Liver (tissue), 9 donors: ENCODE results near the gene KRT81. TPM values are rescaled to one million over a fixed set of nuclear protein-coding genes. Genes with fewer than 3 reads are reported as not detected.

ENCODE experiments used
- DNase-seq: peaks from one replicate; pipeline ENCODE4 v3.0.0-alpha.2; 2017; ENCODE audit warnings: low spot score
- H3K27ac ChIP-seq, 2 donors: one replicate each; pipeline ENCODE4 v1.7.0; 2013; ENCODE audit warnings: inconsistent platforms in 2 of 2, low read length in 2 of 2, control low read depth in 1 of 2, low read depth in 1 of 2, mild to moderate bottlenecking in 1 of 2
- H3K27me3 ChIP-seq, 4 donors: one replicate each; pipeline versions ENCODE4 v1.6.1 to v1.7.0; 2013; ENCODE audit warnings: low read length in 3 of 4, inconsistent platforms in 1 of 4, mild to moderate bottlenecking in 1 of 4, moderate library complexity in 1 of 4; ENCODE audit not compliant: control insufficient read depth in 4 of 4, insufficient read depth in 4 of 4
- H3K36me3 ChIP-seq, 4 donors: one replicate each; pipeline versions ENCODE4 v1.6.1 to v1.7.0; 2013; ENCODE audit warnings: low read length in 3 of 4, mild to moderate bottlenecking in 3 of 4, low read depth in 1 of 4, moderate library complexity in 1 of 4; ENCODE audit not compliant: control insufficient read depth in 4 of 4, insufficient read depth in 3 of 4
- H3K4me1 ChIP-seq, 4 donors: one replicate each; pipeline versions ENCODE4 v1.6.1 to v1.7.0; 2013; ENCODE audit warnings: low read length in 3 of 4, mild to moderate bottlenecking in 3 of 4, moderate library complexity in 1 of 4; ENCODE audit not compliant: control insufficient read depth in 4 of 4, insufficient read depth in 4 of 4
- H3K4me3 ChIP-seq, 3 donors: one replicate each; pipeline versions ENCODE4 v1.6.1 to v1.7.0; 2013; ENCODE audit warnings: low read length in 3 of 3, control low read depth in 1 of 3, low read depth in 1 of 3, mild to moderate bottlenecking in 1 of 3
- H3K9ac ChIP-seq, 2 donors: one replicate each; pipeline ENCODE4 v1.7.0; 2013; ENCODE audit warnings: low read length in 2 of 2, mild to moderate bottlenecking in 2 of 2, moderate library complexity in 2 of 2, control low read depth in 1 of 2, low read depth in 1 of 2
- H3K9me3 ChIP-seq, 4 donors: one replicate each; pipeline versions ENCODE4 v1.6.1 to v1.7.0; 2013; ENCODE audit warnings: low read length in 3 of 4; ENCODE audit not compliant: control insufficient read depth in 4 of 4
- CTCF ChIP-seq: fragments of 150-350 bp; IDR thresholded peaks from 2 replicates; pipeline ENCODE4 v1.5.1; 2017; ENCODE audit warnings: improper control_type of control experiment, low read depth, low read length; ENCODE audit not compliant: missing input control
- EGR1 ChIP-seq, 2 donors: IDR thresholded peaks; 2 replicates each; pipeline ENCODE4 v1.6.1; 2016 to 2018; ENCODE audit warnings: antibody characterized with exemption in 2 of 2, low read depth in 2 of 2
- FOXA1 ChIP-seq: IDR thresholded peaks from 2 replicates; pipeline ENCODE4 v1.6.1; 2016; ENCODE audit warnings: antibody characterized with exemption
- FOXA2 ChIP-seq: IDR thresholded peaks from 2 replicates; pipeline ENCODE4 v1.6.1; 2016; ENCODE audit warnings: antibody characterized with exemption
- GABPA ChIP-seq, 2 donors: IDR thresholded peaks in 1 of 2; conservative IDR thresholded peaks in 1 of 2; 2 replicates each; pipeline ENCODE4 v1.6.1; 2016; ENCODE audit warnings: antibody characterized with exemption in 2 of 2, mild to moderate bottlenecking in 1 of 2, moderate library complexity in 1 of 2
- HNF4A ChIP-seq, 2 donors: conservative IDR thresholded peaks; 2 replicates each; pipeline ENCODE4 v1.6.1; 2016; ENCODE audit warnings: antibody characterized with exemption in 2 of 2, mild to moderate bottlenecking in 2 of 2
- HNF4G ChIP-seq: IDR thresholded peaks from 2 replicates; pipeline ENCODE4 v1.6.1; 2016; ENCODE audit warnings: antibody characterized with exemption
- JUND ChIP-seq, 2 donors: IDR thresholded peaks; 2 replicates each; pipeline ENCODE4 v1.6.1; 2016; ENCODE audit warnings: antibody characterized with exemption in 2 of 2
- MAX ChIP-seq: IDR thresholded peaks from 2 replicates; pipeline ENCODE4 v1.6.1; 2016; ENCODE audit warnings: antibody characterized with exemption
- RAD21 ChIP-seq, 2 donors: IDR thresholded peaks; 2 replicates each; pipeline ENCODE4 v1.6.1; 2016; ENCODE audit warnings: antibody characterized with exemption in 2 of 2, mild to moderate bottlenecking in 2 of 2
- REST ChIP-seq: IDR thresholded peaks from 2 replicates; pipeline ENCODE4 v1.6.1; 2016; ENCODE audit warnings: antibody characterized with exemption, mild to moderate bottlenecking
- RXRA ChIP-seq, 2 donors: IDR thresholded peaks; 2 replicates each; pipeline ENCODE4 v1.6.1; 2017 to 2018; ENCODE audit warnings: antibody characterized with exemption in 2 of 2, mild to moderate bottlenecking in 1 of 2
- TAF1 ChIP-seq: conservative IDR thresholded peaks from 2 replicates; pipeline ENCODE4 v1.6.1; 2016; ENCODE audit warnings: antibody characterized with exemption, mild to moderate bottlenecking
- WGBS: extraction: QIAGEN DNeasy Blood & Tissue Kit; methylation state at CpG from one replicate; pipeline ENCODE4 v1.1.7; 2013; 5-methylcytosine and 5-hydroxymethylcytosine counted together
- polyA plus RNA-seq, 2 donors: library from polyadenylated mRNA; stranded (reverse) in 1 of 2; unstranded in 1 of 2; fragments of 200-250 nt in 1 of 2; fragments of >200 nt in 1 of 2; fragmentation: Nextera tagmentation in 1 of 2; extraction: Ambion mirVana in 1 of 2; gene quantifications; one replicate each; pipeline versions ENCODE4 v1.2.1 to v1.2.3, GENCODE V29; 2013 to 2015
- total RNA-seq, 2 donors: library from RNA; depleted of rRNA; stranded (reverse); fragments of >200 nt; gene quantifications; one replicate each; pipeline ENCODE4 v1.2.3, GENCODE V29; 2014
- TF ChIP-seq, protein P1 (sequence below): IDR thresholded peaks from 2 replicates; pipeline ENCODE4 v1.6.1; 2016; ENCODE audit warnings: antibody characterized with exemption
- donor health status: healthy.
- donor health status: healthy.
- donor health status: healthy.
- donor health status: healthy.
- donor health status: healthy.

The KRT81 gene
- total and polyA plus RNA-seq, 4 donors, result not detected

GRCh38 chr12:52263761-52264434 lies 27.4 kb downstream of the KRT81 start (continued):
- TF ChIP-seq, protein P1, sequence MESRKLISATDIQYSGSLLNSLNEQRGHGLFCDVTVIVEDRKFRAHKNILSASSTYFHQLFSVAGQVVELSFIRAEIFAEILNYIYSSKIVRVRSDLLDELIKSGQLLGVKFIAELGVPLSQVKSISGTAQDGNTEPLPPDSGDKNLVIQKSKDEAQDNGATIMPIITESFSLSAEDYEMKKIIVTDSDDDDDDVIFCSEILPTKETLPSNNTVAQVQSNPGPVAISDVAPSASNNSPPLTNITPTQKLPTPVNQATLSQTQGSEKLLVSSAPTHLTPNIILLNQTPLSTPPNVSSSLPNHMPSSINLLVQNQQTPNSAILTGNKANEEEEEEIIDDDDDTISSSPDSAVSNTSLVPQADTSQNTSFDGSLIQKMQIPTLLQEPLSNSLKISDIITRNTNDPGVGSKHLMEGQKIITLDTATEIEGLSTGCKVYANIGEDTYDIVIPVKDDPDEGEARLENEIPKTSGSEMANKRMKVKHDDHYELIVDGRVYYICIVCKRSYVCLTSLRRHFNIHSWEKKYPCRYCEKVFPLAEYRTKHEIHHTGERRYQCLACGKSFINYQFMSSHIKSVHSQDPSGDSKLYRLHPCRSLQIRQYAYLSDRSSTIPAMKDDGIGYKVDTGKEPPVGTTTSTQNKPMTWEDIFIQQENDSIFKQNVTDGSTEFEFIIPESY, result no peak
- no peak for TF ChIP-seq FOXA2
- TF ChIP-seq GABPA (IDR thresholded peaks at IDR 0.05 in 1 of 2, conservative IDR thresholded peaks at IDR 0.05 in 1 of 2), result no peak
- no peak for TF ChIP-seq HNF4G
- TF ChIP-seq HNF4A (conservative IDR thresholded peaks at IDR 0.05), result no peak
- no peak for TF ChIP-seq JUND (IDR thresholded peaks at IDR 0.05)
- TF ChIP-seq MAX, result no peak
- TF ChIP-seq TAF1, result no peak

- no peak for TF ChIP-seq CTCF
- no peak for TF ChIP-seq GABPA (IDR thresholded peaks at IDR 0.05 in 1 of 2, conservative IDR thresholded peaks at IDR 0.05 in 1 of 2)
- no peak for TF ChIP-seq REST
- TF ChIP-seq EGR1 (IDR thresholded peaks at IDR 0.05; ENCODE audit: low read depth in 2 of 2), result no peak
- TF ChIP-seq TAF1, result no peak
- no peak for TF ChIP-seq FOXA1
- Histone ChIP-seq H3K4me1 (peaks cover 0 to 5% (median 0%) of the 10 kb centered on the region in 4 donors), H3K36me3 (no peaks in the 10 kb centered on the region), H3K4me3 (no peak overlapping the region), H3K27me3 (peaks cover 2 to 4% (median 3%) of the 10 kb centered on the region in 4 donors), H3K9ac (no peak overlapping the region), H3K27ac (no peak overlapping the region), H3K9me3 (no peaks in the 10 kb centered on the region)
- WGBS, result 85% methylated on average over 3 of the region's 3 CpGs
- DNase-seq, result no peak
These were observed 29.0 kb downstream of the KRT81 start for GRCh38 chr12:52262286-52262685.

GRCh38 chr12:52261208-52261484 lies 30.2 kb downstream of the KRT81 start:
- peaks cover 2 to 12% (median 7%) of the 10 kb centered on the region in 4 donors for H3K27me3 ChIP-seq
- no peaks in the 10 kb centered on the region for H3K9me3 ChIP-seq
- no peaks in the 10 kb centered on the region for H3K36me3 ChIP-seq
- WGBS, result 68% methylated on average over 1 of the region's 1 CpG
- no peak overlapping the region for H3K27ac ChIP-seq
- no peak overlapping the region for H3K9ac ChIP-seq
- DNase-seq, result no peak
- H3K4me3 ChIP-seq, result no peak overlapping the region
- peaks cover 0 to 5% (median 0%) of the 10 kb centered on the region in 4 donors for H3K4me1 ChIP-seq
- TF ChIP-seq JUND (IDR thresholded peaks at IDR 0.05) (no peak), RAD21 (IDR thresholded peaks at IDR 0.05) (no peak), RXRA (IDR thresholded peaks at IDR 0.05) (no peak), EGR1 (IDR thresholded peaks at IDR 0.05; ENCODE audit: low read depth in 2 of 2) (no peak), MAX (no peak), HNF4A (conservative IDR thresholded peaks at IDR 0.05) (no peak), REST (no peak)
- TF ChIP-seq, protein P1, result no peak
